Measurements from ENCODE around the gene SLC22A17. TPM values are rescaled to one million over a fixed set of nuclear protein-coding genes. Genes with fewer than 3 reads are reported as not detected.

The SLC22A17 gene
- total RNA-seq, 1 donor from 2014 or later = 2.3 TPM

- intact Hi-C loops (cut with micrococcal nuclease) = no loop called here
- DNase-seq = no peak
- Mint-ChIP-seq H3K9me3 (peaks cover 8% of the 10 kb centered on the region), H3K4me3 (no peak overlapping the region), H3K36me3 (ENCODE audit: low read depth) (peaks cover 48% of the 10 kb centered on the region), H3K27ac (no peak overlapping the region), H3K27me3 (no peaks in the 10 kb centered on the region), H3K4me1 (peaks cover 26% of the 10 kb centered on the region)
Observed at GRCh38 chr14:23324455-23324846, 28.2 kb downstream of the SLC22A17 start.

DNA sequence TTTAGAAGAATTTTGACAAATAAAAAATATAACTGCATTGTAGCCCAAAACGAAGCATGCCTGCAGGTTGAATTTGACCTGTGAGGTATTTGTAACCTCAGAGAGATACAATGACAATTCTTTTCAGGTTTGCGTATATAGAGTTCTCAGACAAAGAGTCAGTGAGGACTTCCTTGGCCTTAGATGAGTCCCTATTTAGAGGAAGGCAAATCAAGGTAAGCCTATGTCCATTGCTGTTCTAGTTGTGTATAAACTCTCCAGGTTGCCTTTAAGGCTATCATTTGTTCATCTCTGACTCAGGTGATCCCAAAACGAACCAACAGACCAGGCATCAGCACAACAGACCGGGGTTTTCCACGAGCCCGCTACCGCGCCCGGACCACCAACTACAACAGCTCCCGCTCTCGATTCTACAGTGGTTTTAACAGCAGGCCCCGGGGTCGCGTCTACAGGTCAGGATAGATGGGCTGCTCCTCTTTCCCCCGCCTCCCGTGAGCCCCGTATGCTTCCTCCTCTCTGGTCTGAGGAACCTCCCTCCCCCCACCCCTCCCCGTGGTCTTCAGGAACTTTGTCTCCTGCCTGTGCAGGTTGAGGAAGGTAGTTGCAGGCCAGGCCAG lies 28.7 kb downstream of the SLC22A17 start:
- intact Hi-C loops (cut with micrococcal nuclease) = no loop called here
- Mint-ChIP-seq H3K9me3 (peaks cover 8% of the 10 kb centered on the region), H3K4me1 (peaks cover 26% of the 10 kb centered on the region), H3K27ac (no peak overlapping the region), H3K4me3 (no peak overlapping the region), H3K27me3 (no peaks in the 10 kb centered on the region), H3K36me3 (ENCODE audit: low read depth) (peaks cover 48% of the 10 kb centered on the region)
- no peak for DNase-seq

DNA sequence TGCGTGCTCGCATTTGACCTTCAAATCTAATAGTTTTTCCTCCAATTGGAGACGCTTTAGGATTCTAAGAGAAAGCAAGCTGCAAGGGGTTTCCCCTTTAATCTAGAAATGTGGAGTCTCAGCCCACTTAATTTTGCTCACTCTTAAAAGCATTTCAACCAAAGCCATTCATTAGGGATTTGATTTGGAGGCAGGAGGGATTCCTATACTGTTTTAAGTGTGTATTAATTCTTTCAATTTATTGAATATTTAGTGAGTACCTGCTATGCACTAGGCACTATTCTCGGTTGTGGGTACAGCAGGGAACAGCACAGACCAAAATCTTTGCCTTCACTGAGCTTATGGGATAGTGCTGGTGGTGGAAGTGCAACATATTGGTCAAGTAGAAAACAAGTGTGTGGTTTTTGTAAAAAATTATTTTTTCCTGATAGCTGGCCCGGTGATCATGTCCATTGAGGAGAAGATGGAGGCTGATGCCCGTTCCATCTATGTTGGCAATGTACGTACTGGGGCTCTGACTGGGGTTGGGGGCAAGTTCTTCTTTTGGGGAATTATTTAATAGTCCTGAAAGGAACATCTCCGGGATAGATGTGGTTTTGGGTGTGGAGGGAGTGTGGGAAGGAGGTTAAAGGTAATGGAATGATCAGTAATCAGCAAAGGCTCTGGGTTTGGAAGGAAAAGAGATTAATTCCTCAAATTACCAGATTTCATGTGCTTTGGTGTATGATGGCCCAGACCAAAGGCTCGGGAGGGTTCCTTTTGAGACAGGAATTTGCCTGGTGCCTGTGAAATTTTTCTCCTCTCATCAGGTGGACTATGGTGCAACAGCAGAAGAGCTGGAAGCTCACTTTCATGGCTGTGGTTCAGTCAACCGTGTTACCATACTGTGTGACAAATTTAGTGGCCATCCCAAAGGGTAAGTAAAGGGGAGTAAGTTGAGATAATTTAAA lies 29.8 kb downstream of the SLC22A17 start:
- no peaks in the 10 kb centered on the region for H3K27me3 Mint-ChIP-seq
- peak overlapping the region; percentile 90 for H3K4me3 Mint-ChIP-seq
- DNase-seq = no peak
- peaks cover 48% of the 10 kb centered on the region for H3K36me3 Mint-ChIP-seq (ENCODE audit: low read depth)
- H3K4me1 Mint-ChIP-seq = peaks cover 25% of the 10 kb centered on the region
- H3K27ac Mint-ChIP-seq = peak overlapping the region; percentile 96
- peaks cover 8% of the 10 kb centered on the region for H3K9me3 Mint-ChIP-seq
- intact Hi-C loops (cut with micrococcal nuclease) = no loop called here

DNA sequence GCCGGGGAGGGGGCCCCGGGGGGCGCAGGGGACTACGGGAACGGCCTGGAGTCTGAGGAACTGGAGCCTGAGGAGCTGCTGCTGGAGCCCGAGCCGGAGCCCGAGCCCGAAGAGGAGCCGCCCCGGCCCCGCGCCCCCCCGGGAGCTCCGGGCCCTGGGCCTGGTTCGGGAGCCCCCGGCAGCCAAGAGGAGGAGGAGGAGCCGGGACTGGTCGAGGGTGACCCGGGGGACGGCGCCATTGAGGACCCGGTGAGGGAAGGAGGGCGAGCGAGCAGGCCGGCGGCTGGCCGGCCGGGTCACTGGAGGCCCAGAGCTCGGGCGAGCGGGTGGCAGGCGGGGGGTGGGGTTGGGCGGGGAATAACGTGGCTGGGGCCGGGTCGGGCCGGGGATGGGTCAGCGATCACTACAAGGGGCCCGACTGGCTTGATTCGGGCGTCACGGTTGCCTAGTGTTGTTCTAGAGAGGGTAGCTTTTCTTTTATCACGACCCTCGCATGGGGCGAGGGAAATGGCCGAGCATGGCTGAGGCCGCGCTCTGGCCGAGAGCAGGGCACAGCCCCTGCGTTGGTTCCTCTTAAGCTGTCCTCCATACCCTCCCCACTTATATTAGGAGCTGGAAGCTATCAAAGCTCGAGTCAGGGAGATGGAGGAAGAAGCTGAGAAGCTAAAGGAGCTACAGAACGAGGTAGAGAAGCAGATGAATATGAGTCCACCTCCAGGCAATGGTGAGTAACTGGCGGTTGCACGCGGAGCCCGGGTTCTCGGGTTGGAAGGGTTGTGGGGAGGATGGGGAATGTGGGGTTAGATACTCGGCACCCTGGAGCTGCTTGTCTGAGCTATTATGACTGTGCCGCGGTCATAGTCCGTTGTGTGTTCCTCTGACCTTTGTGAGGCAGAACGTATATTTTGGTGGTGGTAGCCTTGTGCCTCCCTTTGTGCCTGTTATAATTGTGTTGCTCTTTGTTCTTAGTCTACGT lies 30.8 kb downstream of the SLC22A17 start:
- Mint-ChIP-seq H3K36me3 (ENCODE audit: low read depth) (peaks cover 46% of the 10 kb centered on the region), H3K27me3 (no peaks in the 10 kb centered on the region)
- intact Hi-C loops (cut with micrococcal nuclease) = loop anchor here (1.0 to 2.0 kb wide), 5 partner anchors 21 to 229 kb away; partner anchors contain the start of genes ACIN1, C14orf119, HOMEZ and NGDN

DNA sequence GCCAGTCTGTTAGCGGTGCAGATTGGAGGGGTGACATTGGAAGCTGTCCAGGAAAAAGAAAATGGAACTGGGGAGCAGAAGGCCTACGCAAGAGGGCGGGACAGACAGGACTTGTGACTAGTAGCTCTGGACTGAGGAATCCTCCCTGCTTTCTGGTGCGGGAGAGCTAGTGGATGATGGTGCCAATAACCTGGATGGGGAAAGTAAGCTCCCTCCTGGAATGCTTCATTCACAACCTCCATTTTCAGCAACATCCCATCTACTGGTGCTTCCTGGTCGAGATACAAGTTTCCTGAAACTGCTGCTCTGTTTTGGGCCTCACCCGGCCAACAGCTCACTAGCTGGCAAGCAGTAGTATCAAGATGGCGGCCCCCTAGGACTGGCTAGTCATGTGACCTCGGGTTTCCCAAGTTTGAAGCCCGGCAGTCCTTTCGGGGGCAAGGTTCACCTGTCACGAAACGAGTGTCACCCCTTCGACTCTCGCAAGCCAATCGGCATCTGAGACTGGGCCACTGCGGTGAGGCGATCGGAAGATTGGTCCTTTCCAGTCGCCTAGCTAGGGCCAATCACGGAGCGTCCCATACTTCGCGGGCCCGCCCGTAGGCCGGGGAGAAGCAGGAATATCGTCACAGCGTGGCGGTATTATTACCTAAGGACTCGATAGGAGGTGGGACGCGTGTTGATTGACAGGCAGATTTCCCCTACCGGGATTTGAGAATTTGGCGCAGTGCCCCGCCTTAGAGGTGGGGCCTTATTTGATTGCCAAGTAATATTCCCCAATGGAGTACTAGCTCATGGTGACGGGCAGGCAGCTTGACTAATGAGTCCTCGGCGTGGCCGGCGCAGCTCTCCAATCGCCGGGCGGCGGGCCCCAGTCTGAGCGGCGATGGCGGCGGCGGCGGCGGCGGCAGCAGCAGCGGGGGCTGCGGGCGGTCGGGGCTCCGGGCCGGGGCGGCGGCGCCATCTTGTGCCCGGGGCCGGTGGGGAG lies 31.8 kb downstream of the SLC22A17 start, which contains the start of gene PABPN1:
PABPN1 (plus strand) TSS at position 874 of the 988 bp plus-strand sequence; CDS start at position 887, 13 bp downstream.
- Mint-ChIP-seq H3K4me1 (peaks cover 24% of the 10 kb centered on the region), H3K36me3 (ENCODE audit: low read depth) (peaks cover 43% of the 10 kb centered on the region), H3K4me3 (peak within 1 kb of the TSS; percentile 90), H3K9me3 (peaks cover 8% of the 10 kb centered on the region), H3K27me3 (no peaks in the 10 kb centered on the region), H3K27ac (peak within 1 kb of the TSS; percentile 98)
- peak; percentile 99 for DNase-seq
- intact Hi-C loops (cut with micrococcal nuclease) = loop anchor here (1.0 to 2.0 kb wide), 5 partner anchors 20 to 230 kb away; partner anchors contain the start of genes ACIN1, C14orf119, HOMEZ and NGDN

More for the DNA sequence above, 30.8 kb downstream of the SLC22A17 start:
- Mint-ChIP-seq H3K9me3 (peaks cover 8% of the 10 kb centered on the region), H3K4me3 (peak overlapping the region; percentile 90), H3K4me1 (peaks cover 24% of the 10 kb centered on the region), H3K27ac (peak overlapping the region; percentile 96)
- DNase-seq = peak; percentile 85

- Mint-ChIP-seq H3K36me3 (ENCODE audit: low read depth) (peaks cover 35% of the 10 kb centered on the region), H3K27ac (peak overlapping the region; percentile 98), H3K4me3 (peak overlapping the region; percentile 90), H3K9me3 (peaks cover 8% of the 10 kb centered on the region), H3K27me3 (no peaks in the 10 kb centered on the region), H3K4me1 (peaks cover 24% of the 10 kb centered on the region)
- DNase-seq = no peak
- intact Hi-C loops (cut with micrococcal nuclease) = loop anchor here (2.0 kb wide), 1 partner anchor 225 kb away; the partner anchor contains the start of genes ACIN1 and C14orf119
Observed at GRCh38 chr14:23319746-23320583, 32.7 kb downstream of the SLC22A17 start.

DNA sequence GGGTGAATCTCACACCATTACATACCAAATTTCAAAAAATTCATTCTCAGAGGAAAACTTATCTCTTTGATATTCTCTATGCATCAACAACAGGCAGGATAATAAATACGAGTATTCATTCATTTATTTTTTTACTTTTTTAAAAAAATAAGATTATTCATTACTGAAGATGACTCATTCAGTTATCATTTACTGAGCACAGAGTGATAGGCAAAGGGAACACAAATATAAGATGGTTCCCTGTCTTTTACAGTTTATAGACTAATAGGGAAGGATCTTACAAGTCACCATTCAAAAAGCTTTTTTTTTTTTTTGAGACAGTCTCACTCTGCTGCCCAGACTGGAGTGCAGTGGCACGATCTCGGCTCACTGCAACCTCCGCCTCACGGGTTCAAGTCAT lies 36.4 kb downstream of the SLC22A17 start:
- Mint-ChIP-seq H3K36me3 (ENCODE audit: low read depth) (peaks cover 5% of the 10 kb centered on the region), H3K27ac (no peak overlapping the region), H3K27me3 (peaks cover 4% of the 10 kb centered on the region), H3K4me1 (peaks cover 12% of the 10 kb centered on the region), H3K9me3 (peaks cover 8% of the 10 kb centered on the region), H3K4me3 (no peak overlapping the region)
- intact Hi-C loops (cut with micrococcal nuclease) = no loop called here
- DNase-seq = no peak

DNA sequence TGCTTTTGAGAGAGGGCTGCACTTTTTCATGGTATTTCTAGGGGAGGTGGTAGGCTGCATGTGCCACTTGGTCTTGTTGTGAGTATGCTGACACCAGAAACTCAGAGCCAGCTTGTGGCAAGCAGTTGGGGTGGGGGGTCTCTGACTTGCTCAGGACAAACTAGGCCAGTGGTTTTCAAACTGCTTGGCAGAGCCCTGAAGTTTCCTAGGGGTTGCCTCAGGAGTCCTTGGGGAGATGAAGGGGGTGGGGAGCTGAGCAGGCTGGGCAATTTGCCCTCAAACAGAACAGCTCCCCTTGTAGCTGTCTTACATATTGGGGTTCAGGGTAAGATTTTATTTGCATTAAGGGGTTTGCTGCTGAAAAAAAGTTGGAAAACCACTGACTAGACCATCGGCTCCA lies 42.1 kb downstream of the SLC22A17 start:
- Mint-ChIP-seq H3K36me3 (ENCODE audit: low read depth) (no peaks in the 10 kb centered on the region), H3K9me3 (no peaks in the 10 kb centered on the region)
- intact Hi-C loops (cut with micrococcal nuclease) = no loop called here

DNA sequence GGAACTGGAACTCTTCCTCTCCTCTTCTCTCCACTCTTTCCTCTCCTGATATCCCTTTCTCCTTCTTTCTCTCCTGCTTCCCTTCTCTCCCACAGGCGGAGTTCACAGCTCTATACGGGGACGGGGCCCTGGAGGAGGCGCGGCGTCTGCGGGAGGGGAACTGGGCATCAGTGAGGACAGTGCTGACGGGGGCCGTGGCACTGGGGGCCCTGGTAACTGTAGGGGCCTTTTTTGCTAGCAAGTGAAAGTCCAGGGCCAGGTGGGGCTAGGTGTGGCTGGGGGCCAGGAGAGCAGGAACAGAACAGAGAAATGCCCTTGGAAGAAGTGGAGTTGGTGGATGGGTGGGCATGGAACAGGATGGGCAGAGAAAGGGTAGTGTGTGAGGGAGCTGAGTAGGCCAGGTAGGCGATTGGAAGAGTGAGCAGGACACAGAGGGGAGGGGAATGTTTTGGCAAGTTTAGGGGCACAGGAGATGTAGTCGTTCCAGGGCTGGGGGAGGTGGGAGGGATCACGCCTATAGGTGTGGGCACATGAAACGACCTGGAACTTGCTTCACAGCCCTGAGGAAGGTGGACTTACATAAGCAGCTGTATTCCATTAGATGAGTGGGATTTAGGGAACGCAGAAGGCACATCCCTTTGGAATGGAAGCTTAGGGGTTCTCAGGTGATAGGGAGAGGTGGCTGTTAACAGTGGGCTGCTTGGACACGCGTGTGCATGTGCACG lies 43.8 kb downstream of the SLC22A17 start:
- no peak overlapping the region for H3K27ac Mint-ChIP-seq
- H3K36me3 Mint-ChIP-seq (ENCODE audit: low read depth) = no peaks in the 10 kb centered on the region
- intact Hi-C loops (cut with micrococcal nuclease) = no loop called here
- peaks cover 13% of the 10 kb centered on the region for H3K4me1 Mint-ChIP-seq
- H3K9me3 Mint-ChIP-seq = no peaks in the 10 kb centered on the region
- DNase-seq = no peak
- H3K4me3 Mint-ChIP-seq = no peak overlapping the region
- peaks cover 12% of the 10 kb centered on the region for H3K27me3 Mint-ChIP-seq

More for the DNA sequence above, 42.1 kb downstream of the SLC22A17 start:
- no peak for DNase-seq
- peaks cover 10% of the 10 kb centered on the region for H3K4me1 Mint-ChIP-seq
- peaks cover 9% of the 10 kb centered on the region for H3K27me3 Mint-ChIP-seq
- H3K27ac Mint-ChIP-seq = no peak overlapping the region
- no peak overlapping the region for H3K4me3 Mint-ChIP-seq

- H3K9me3 Mint-ChIP-seq = no peaks in the 10 kb centered on the region
- H3K27me3 Mint-ChIP-seq = peaks cover 12% of the 10 kb centered on the region
- peaks cover 15% of the 10 kb centered on the region for H3K4me1 Mint-ChIP-seq
- intact Hi-C loops (cut with micrococcal nuclease) = no loop called here
- DNase-seq = no peak
- H3K4me3 Mint-ChIP-seq = peak overlapping the region; percentile 79
- peak overlapping the region; percentile 21 for H3K27ac Mint-ChIP-seq
- H3K36me3 Mint-ChIP-seq (ENCODE audit: low read depth) = no peaks in the 10 kb centered on the region
Observed at GRCh38 chr14:23307687-23308644, 44.7 kb downstream of the SLC22A17 start.

Measured in activated CD4-positive, alpha-beta T cell treated with anti-CD3 and anti-CD28 coated beads, Interleukin-2, amount 10 ng/mL, durations not matched to agents 24 days and 14 days (primary cell).